Progenitor cell of endocrine pancreas (in vitro differentiated cells): ENCODE measurements around the gene LYRM1. TPM values are rescaled to one million over a fixed set of nuclear protein-coding genes. Genes with fewer than 3 reads are reported as not detected.

Source experiments
- DNase-seq: peaks from one replicate; pipeline ENCODE4 v3.0.0; 2021; ENCODE audit warnings: low spot score; ENCODE audit not compliant: unreplicated experiment
- H3K27ac Mint-ChIP-seq: 2 replicates; pipeline ENCODE4 v1.8.0; 2021; ENCODE audit warnings: mild to moderate bottlenecking, moderate library complexity, mixed read lengths
- H3K27me3 Mint-ChIP-seq: 2 replicates; pipeline ENCODE4 v1.8.0; 2021; ENCODE audit warnings: mixed read lengths
- H3K36me3 Mint-ChIP-seq: 2 replicates; pipeline ENCODE4 v1.8.0; 2022; ENCODE audit warnings: mixed read lengths; ENCODE audit not compliant: insufficient read depth
- H3K4me1 Mint-ChIP-seq: 2 replicates; pipeline ENCODE4 v1.8.0; 2021; ENCODE audit warnings: low read depth, mixed read lengths
- H3K4me3 Mint-ChIP-seq: 2 replicates; pipeline ENCODE4 v1.8.0; 2021; ENCODE audit warnings: low read depth, mild to moderate bottlenecking, moderate library complexity, mixed read lengths
- H3K9me3 Mint-ChIP-seq: 2 replicates; pipeline ENCODE4 v1.8.0; 2021; ENCODE audit warnings: low read depth, mixed read lengths
- CTCF ChIP-seq: fragments of 200-600 bp; sonication (generic); IDR thresholded peaks from one replicate; pipeline ENCODE4 v1.5.0; 2021; ENCODE audit warnings: antibody characterized with exemption, mild to moderate bottlenecking; ENCODE audit not compliant: unreplicated experiment
- total RNA-seq: library from RNA; stranded (reverse); gene quantifications from 2 replicates; pipeline ENCODE4 v1.2.1, GENCODE V29; 2021

Gene LYRM1
- total RNA-seq, 1 donor from 2014 or later = 34.2 TPM

- no peak for DNase-seq
- H3K27ac Mint-ChIP-seq = peak overlapping the region; percentile 54
- no peaks in the 10 kb centered on the region for H3K27me3 Mint-ChIP-seq
- peaks cover 3% of the 10 kb centered on the region for H3K9me3 Mint-ChIP-seq
- no peak for TF ChIP-seq CTCF
- H3K36me3 Mint-ChIP-seq = peaks cover 4% of the 10 kb centered on the region
- H3K4me3 Mint-ChIP-seq = no peak overlapping the region
- H3K4me1 Mint-ChIP-seq = peaks cover 19% of the 10 kb centered on the region
Measured at GRCh38 chr16:20867585-20867984, 33.0 kb upstream of the LYRM1 start.

- no peak overlapping the region for H3K27ac Mint-ChIP-seq
- H3K4me1 Mint-ChIP-seq = peaks cover 22% of the 10 kb centered on the region
- no peak for TF ChIP-seq CTCF
- no peak for DNase-seq
- no peak overlapping the region for H3K4me3 Mint-ChIP-seq
- no peaks in the 10 kb centered on the region for H3K27me3 Mint-ChIP-seq
- H3K36me3 Mint-ChIP-seq = peaks cover 4% of the 10 kb centered on the region
- peaks cover 3% of the 10 kb centered on the region for H3K9me3 Mint-ChIP-seq
Measured at GRCh38 chr16:20868890-20869289, 31.7 kb upstream of the LYRM1 start.

- peaks cover 32% of the 10 kb centered on the region for H3K4me1 Mint-ChIP-seq
- no peak overlapping the region for H3K4me3 Mint-ChIP-seq
- DNase-seq = no peak
- peaks cover 2% of the 10 kb centered on the region for H3K36me3 Mint-ChIP-seq
- no peaks in the 10 kb centered on the region for H3K27me3 Mint-ChIP-seq
- TF ChIP-seq CTCF = no peak
- no peak overlapping the region for H3K27ac Mint-ChIP-seq
- H3K9me3 Mint-ChIP-seq = no peaks in the 10 kb centered on the region
Measured at GRCh38 chr16:20870122-20870820, 30.3 kb upstream of the LYRM1 start.

GRCh38 chr16:20871258-20871657 is 29.3 kb upstream of the LYRM1 start:
- DNase-seq = no peak
- no peak overlapping the region for H3K4me3 Mint-ChIP-seq
- no peaks in the 10 kb centered on the region for H3K27me3 Mint-ChIP-seq
- H3K36me3 Mint-ChIP-seq = peaks cover 2% of the 10 kb centered on the region
- TF ChIP-seq CTCF = no peak
- no peak overlapping the region for H3K27ac Mint-ChIP-seq
- H3K4me1 Mint-ChIP-seq = peaks cover 35% of the 10 kb centered on the region
- no peaks in the 10 kb centered on the region for H3K9me3 Mint-ChIP-seq

- no peak overlapping the region for H3K4me3 Mint-ChIP-seq
- H3K36me3 Mint-ChIP-seq = peaks cover 2% of the 10 kb centered on the region
- no peak for DNase-seq
- peaks cover 31% of the 10 kb centered on the region for H3K4me1 Mint-ChIP-seq
- peaks cover 3% of the 10 kb centered on the region for H3K9me3 Mint-ChIP-seq
- no peaks in the 10 kb centered on the region for H3K27me3 Mint-ChIP-seq
- no peak for TF ChIP-seq CTCF
- peak overlapping the region; percentile 73 for H3K27ac Mint-ChIP-seq
Measured at GRCh38 chr16:20871941-20872815, 28.4 kb upstream of the LYRM1 start.
